GM21423 (cell line): Measurements from ENCODE around the gene ZNF544.
"Not testable (repeated sequence)": the region's sequence is repeated elsewhere in the genome, so short reads cannot be mapped to it uniquely, and the experiment has no call there.

Source experiments
- ATAC-seq: cut with Tn5 transposase; IDR thresholded peaks from one replicate; pipeline ENCODE4 v1.9.1; 2021; ENCODE audit warnings: mild to moderate bottlenecking, moderate library complexity; ENCODE audit not compliant: unreplicated experiment

ZNF544 gene

DNA sequence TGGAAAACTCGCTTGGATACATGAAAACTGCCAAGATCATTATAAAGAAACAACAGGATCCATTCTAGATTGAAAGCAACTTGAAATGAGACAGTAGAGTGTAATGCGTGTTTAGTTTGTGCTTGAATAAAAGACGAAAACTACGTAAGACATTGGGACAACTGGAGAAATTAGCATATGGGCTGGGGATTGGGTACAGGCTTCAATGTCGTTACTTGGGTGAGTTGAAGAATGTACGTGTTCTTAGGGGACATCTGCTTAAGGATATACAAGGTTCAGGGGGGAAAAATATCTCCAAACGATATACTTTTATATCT lies 76.0 kb downstream of the ZNF544 start:
- ATAC-seq, result no peak

DNA sequence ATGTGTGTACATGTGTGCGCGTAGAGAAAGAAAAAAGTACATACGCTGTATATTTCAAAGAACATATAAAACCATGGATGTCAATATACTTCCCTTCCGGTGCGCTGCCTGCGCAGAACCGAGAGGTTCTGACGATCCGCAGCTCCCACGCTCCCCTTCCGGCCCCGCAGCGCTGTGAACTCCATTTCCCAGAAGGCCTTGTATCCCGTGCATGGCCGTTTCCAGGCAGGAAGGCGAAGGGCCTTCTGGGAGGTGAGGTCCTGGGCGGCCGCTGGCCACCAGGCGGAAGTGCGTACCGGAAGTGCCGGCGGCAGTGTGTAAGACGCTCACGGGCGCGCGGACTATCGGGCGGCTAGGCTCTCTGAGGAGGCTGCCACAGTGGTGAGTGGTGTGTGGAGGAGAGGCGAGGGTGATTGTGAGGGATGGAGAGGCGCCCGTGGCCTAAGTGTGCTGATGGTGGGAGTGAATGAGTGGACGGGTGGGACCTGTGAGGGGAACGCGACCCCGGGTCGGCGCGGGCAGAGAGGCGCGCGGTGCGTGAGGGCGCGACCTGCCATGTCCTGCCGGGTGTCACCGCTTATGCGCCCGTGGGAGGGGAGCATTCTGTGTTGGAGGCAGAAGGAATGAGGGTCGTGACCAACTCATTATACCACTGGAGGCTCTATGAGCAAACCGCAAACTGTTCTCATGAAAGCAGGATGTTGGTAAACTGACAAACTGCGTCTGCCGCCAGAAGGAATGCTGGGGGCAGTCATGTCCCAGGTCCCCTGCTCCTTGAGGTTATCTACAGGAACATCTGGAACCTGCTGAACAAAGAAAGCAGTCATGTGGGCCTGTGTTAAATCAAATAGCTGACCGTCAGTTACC lies 76.6 kb downstream of the ZNF544 start, which contains the start of gene ERVK3-1:
Gene ERVK3-1, plus strand, starts transcription at position 313 of the 867 bp plus-strand sequence. CDS start 6,792 bp downstream, outside the sequence.
- peak; percentile 97 for ATAC-seq

DNA sequence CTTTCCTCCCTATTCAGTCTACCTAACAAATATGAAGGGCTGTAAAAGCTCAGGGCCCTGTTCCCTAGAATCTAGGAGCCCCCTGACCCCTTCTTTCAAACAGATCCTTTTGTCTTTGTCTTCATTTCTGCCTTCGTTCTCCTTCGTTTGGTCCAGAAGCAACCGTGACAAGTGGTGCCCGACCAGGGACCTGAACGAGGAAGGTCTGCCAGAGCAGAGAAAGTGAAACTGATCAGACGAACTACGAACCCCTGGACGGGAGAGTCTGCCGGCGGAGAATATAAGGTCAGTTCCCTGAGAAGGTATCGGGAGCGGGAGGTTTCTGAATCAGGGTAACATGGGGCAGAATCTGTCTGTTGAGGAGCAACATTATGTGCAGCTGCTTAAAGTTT lies 77.2 kb downstream of the ZNF544 start:
- no peak for ATAC-seq

DNA sequence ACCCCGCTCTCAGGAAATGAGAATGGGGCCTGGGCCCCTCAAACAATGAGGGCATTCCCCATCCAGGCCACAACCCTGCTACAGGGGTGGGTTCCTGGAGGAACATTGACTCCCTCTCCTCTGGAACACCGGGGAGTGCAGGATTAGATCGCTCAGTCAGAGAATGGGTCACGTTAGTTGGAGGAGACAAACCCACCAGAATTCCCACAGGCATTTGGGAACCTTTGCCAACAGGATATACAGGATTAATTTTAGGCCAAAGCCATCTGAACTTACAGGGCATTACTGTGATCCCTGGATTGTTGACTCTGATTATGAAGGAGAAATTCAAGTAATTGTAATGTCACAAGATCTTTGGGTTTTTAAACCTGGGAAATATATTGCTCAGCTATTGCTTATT lies 79.0 kb downstream of the ZNF544 start:
- no peak for ATAC-seq

DNA sequence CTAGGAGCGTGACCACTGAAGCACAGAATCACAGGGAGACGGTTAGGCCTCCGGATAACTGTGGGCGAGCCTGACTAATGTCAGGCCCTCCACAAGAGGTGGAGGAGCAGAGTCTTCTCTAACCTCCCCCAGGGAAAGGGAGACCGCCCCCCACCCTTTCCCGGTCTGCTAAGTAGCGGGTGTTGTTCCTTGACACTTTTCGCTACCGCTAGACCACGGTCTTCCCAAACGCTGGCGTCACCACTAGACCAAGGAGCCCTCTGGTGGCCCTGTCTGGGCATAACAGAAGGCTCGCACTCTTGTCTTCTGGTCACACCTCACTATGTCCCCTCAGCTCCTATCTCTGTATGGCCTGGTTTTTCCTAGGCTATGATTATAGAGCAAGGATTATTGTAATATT lies 82.0 kb downstream of the ZNF544 start:
- not testable (repeated sequence) for ATAC-seq

DNA sequence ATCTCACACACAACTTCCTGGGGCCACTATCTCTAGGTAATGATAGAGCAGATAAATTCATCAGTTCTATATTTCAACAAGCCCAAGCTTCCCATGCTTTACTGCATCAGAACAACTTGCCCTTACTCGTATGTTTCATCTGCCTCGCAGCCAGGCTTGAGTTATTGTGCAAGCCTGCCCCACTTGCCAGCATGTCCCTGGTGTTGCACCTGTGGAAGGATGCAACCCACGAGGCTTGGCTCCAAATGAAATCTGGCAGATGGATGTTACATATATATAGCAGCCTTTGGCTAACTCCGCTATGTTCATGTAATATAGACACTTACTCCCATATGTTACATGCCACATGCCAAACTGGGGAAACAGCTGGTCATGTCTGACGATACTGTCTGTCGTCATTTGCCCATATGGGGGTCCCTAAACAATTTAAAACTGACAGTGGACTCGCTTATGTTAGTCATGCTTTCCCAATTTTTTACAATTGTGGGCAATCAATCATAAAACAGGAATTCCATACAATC lies 82.7 kb downstream of the ZNF544 start:
- ATAC-seq, result no peak
